Panc1 (cell line): Measurements from ENCODE around the gene KIAA1671. TPM values are rescaled to one million over a fixed set of nuclear protein-coding genes. Genes with fewer than 3 reads are reported as not detected.

ENCODE experiments used
- ATAC-seq: fragments of 200-7000 bp; cut with Tn5 transposase; 2 replicates; pipeline ENCODE4 v1.9.1; 2020; ENCODE audit warnings: mild to moderate bottlenecking, moderate library complexity
- BruUV-seq: library from RNA; stranded (reverse); fragments of 400-500 nt; replicated peaks from 2 replicates; lab custom pipeline; 2021; lab: Mats Ljungman, UMichigan
- CTCF ChIA-PET: fragments of 300-600 bp; sonication (Branson Sonifier 250); formaldehyde crosslinking; loops from one replicate; lab custom pipeline; 2022; ENCODE audit warnings: antibody characterized with exemption; lab: Charles Lee
- POLR2A ChIA-PET: fragments of 300-600 bp; sonication (Branson Sonifier 250); formaldehyde crosslinking; loops from one replicate; lab custom pipeline; 2022; ENCODE audit warnings: antibody characterized with exemption; lab: Charles Lee
- DNase-seq: peaks from one replicate; pipeline ENCODE4 v3.0.0-alpha.2; 2010; ENCODE audit warnings: low read depth, low spot score
- H3K27ac ChIP-seq: 2 replicates; pipeline ENCODE4 v1.5.1; 2011; ENCODE audit warnings: mild to moderate bottlenecking, low read length, inconsistent platforms
- H3K27me3 ChIP-seq: fragments of 200-500 bp; sonication (Bioruptor generic); 2 replicates; pipeline ENCODE4 v1.6.0; 2014; ENCODE audit warnings: low read length, inconsistent platforms; ENCODE audit not compliant: control insufficient read depth, insufficient read depth
- H3K36me3 ChIP-seq: fragments of 200-500 bp; sonication (Bioruptor generic); 2 replicates; pipeline ENCODE4 v1.5.1; 2014; ENCODE audit warnings: inconsistent platforms, mild to moderate bottlenecking, low read length, moderate library complexity; ENCODE audit not compliant: control insufficient read depth, insufficient read depth
- H3K4me1 ChIP-seq: 2 replicates; pipeline ENCODE4 v1.5.1; 2011; ENCODE audit warnings: inconsistent platforms, mild to moderate bottlenecking, low read length, moderate library complexity; ENCODE audit not compliant: control insufficient read depth, insufficient read depth
- H3K4me3 ChIP-seq, 2 experiments: 2 replicates each; pipeline ENCODE4 v1.5.1; 2011 to 2012; ENCODE audit warnings: low read depth in 2 of 2, low read length in 2 of 2, mild to moderate bottlenecking in 2 of 2, inconsistent platforms in 1 of 2, moderate library complexity in 1 of 2
- H3K9me3 ChIP-seq: fragments of 200-500 bp; sonication (Bioruptor generic); 2 replicates; pipeline ENCODE4 v1.5.1; 2014; ENCODE audit warnings: low read depth, mild to moderate bottlenecking, inconsistent platforms, low read length, moderate library complexity; ENCODE audit not compliant: control insufficient read depth, insufficient read depth
- CTCF ChIP-seq: fragments of 450-650 bp; IDR thresholded peaks from 2 replicates; pipeline ENCODE4 v1.5.1; 2017; ENCODE audit warnings: mild to moderate bottlenecking
- POLR2AphosphoS5 ChIP-seq: IDR thresholded peaks from 2 replicates; pipeline ENCODE4 v1.6.1; 2012; ENCODE audit warnings: mild to moderate bottlenecking, low read depth, low read length, moderate library complexity
- REST ChIP-seq, 2 experiments: IDR thresholded peaks; 2 replicates each; pipeline ENCODE4 v1.6.1; 2011 to 2012; ENCODE audit warnings: low read depth in 2 of 2, control low read depth in 1 of 2, low read length in 1 of 2, mild to moderate bottlenecking in 1 of 2, moderate library complexity in 1 of 2; ENCODE audit not compliant: insufficient read depth in 1 of 2
- SIN3A ChIP-seq: IDR thresholded peaks from 2 replicates; pipeline ENCODE4 v1.6.1; 2012; ENCODE audit warnings: low read depth, mild to moderate bottlenecking, low read length, moderate library complexity, borderline replicate concordance; ENCODE audit not compliant: insufficient read depth
- TCF7L2 ChIP-seq: IDR thresholded peaks from 2 replicates; pipeline ENCODE4 v1.6.1; 2011; ENCODE audit warnings: mild to moderate bottlenecking, low read depth, low read length, inconsistent platforms
- in situ Hi-C: cut with HindIII; loops from 2 replicates; pipeline ENCODE4 v1.10.0; 2016; ENCODE audit warnings: low sequenced_read_pairs, low pct_unique_long_range_greater_than_20kb
- intact Hi-C: fragments of 100-400 bp; cut with micrococcal nuclease; formaldehyde crosslinking; loops from one replicate; pipeline ENCODE4 v1.10.0; 2022; ENCODE audit not compliant: unreplicated experiment
- total RNA-seq: library from RNA; stranded (reverse); gene quantifications from one replicate; pipeline ENCODE4 v1.2.1, GENCODE V29; 2021; ENCODE audit not compliant: unreplicated experiment

KIAA1671 gene
- total RNA-seq, 1 experiment from 2014 or later: 48.1 TPM

GRCh38 chr22:24928322-24928721 is 24.2 kb upstream of the KIAA1671 start:
- ChIA-PET POLR2A (no interaction called here), CTCF (no interaction called here)
- no peaks in the 10 kb centered on the region for H3K27me3 ChIP-seq

GRCh38 chr22:24930678-24931077 is 21.8 kb upstream of the KIAA1671 start:
- CTCF ChIA-PET: interaction anchor here (0.6 to 0.7 kb wide), 2 partner anchors 127 to 178 kb away, joined by 5 to 8 read pairs; no protein-coding TSS in a partner anchor
- no peaks in the 10 kb centered on the region for H3K4me1 ChIP-seq
- H3K27me3 ChIP-seq: no peaks in the 10 kb centered on the region
- no peak for DNase-seq
- in situ Hi-C loops: no loop called here
- TF ChIP-seq POLR2AphosphoS5: no peak
- no peak for TF ChIP-seq SIN3A
- TF ChIP-seq TCF7L2: no peak
- no peak for TF ChIP-seq CTCF
- TF ChIP-seq REST (IDR thresholded peaks at IDR 0.05; ENCODE audit: insufficient read depth in 1 of 2, low read depth in 2 of 2, low read length in 1 of 2): no peak
- no TSS peak for BruUV-seq
- no peak overlapping the region for H3K4me3 ChIP-seq
- H3K36me3 ChIP-seq: no peaks in the 10 kb centered on the region
- intact Hi-C loops: no loop called here
- no peaks in the 10 kb centered on the region for H3K9me3 ChIP-seq
- ATAC-seq: no peak
- H3K27ac ChIP-seq: no peak overlapping the region
- POLR2A ChIA-PET: no interaction called here

More at GRCh38 chr22:24928322-24928721, 24.2 kb upstream of the KIAA1671 start:
- ATAC-seq (no peak), DNase-seq (no peak)
- H3K36me3 ChIP-seq: no peaks in the 10 kb centered on the region
- H3K4me3 ChIP-seq: no peak overlapping the region
- H3K27ac ChIP-seq: no peak overlapping the region
- BruUV-seq: no TSS peak
- no peak for TF ChIP-seq POLR2AphosphoS5
- TF ChIP-seq CTCF: no peak
- intact Hi-C loops: no loop called here
- H3K9me3 ChIP-seq: no peaks in the 10 kb centered on the region
- H3K4me1 ChIP-seq: no peaks in the 10 kb centered on the region
- in situ Hi-C loops: no loop called here
